ENCODE measurements around the gene PRR18. TPM values are rescaled to one million over a fixed set of nuclear protein-coding genes. Genes with fewer than 3 reads are reported as not detected.

PRR18 gene
- total and polyA plus RNA-seq, 2 donors = 0.05 to 0.09 TPM

DNA sequence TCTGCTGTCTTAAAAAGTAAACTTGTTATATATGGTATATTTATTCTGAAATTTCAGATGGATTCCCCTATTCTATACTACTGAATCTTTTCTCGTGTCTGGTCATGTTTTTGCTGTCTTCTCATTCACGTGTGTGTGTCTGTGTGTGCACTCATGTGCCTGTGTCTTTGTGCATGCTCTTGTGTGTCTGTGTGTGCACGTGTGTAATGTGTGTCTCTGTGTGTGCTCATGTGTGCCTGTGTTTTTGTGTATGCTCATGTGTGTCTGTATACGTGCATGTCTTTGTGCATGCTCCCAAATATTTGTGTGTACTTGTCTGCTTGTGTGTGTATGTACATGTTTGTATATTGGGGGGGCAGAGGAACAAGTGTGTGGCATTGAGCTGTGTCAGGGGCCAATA is 34.0 kb downstream of the PRR18 start:
- Histone ChIP-seq H3K27ac (ENCODE audit: low read depth in 1 of 2, low read length in 1 of 2) (no peak overlapping the region), H3K9me3 (ENCODE audit: control insufficient read depth in 2 of 2, insufficient read depth in 1 of 2, low read length in 1 of 2) (no peaks in the 10 kb centered on the region), H3K36me3 (ENCODE audit: control insufficient read depth in 2 of 2, insufficient read depth in 2 of 2, low read length in 1 of 2) (no peaks in the 10 kb centered on the region), H3K27me3 (ENCODE audit: control insufficient read depth in 2 of 2, insufficient read depth in 1 of 2, low read length in 1 of 2) (no peaks in the 10 kb centered on the region), H3K4me3 (ENCODE audit: low read length in 2 of 2) (no peak overlapping the region), H3K4me1 (ENCODE audit: control insufficient read depth in 2 of 2, insufficient read depth in 2 of 2, low read length in 2 of 2) (peaks cover 2 to 3% of the 10 kb centered on the region in 2 donors)
- 96% methylated on average over 4 of the region's 4 CpGs for WGBS
- no peak for DNase-seq (ENCODE audit: low read depth in 6 of 9, low spot score in 9 of 9)

DNA sequence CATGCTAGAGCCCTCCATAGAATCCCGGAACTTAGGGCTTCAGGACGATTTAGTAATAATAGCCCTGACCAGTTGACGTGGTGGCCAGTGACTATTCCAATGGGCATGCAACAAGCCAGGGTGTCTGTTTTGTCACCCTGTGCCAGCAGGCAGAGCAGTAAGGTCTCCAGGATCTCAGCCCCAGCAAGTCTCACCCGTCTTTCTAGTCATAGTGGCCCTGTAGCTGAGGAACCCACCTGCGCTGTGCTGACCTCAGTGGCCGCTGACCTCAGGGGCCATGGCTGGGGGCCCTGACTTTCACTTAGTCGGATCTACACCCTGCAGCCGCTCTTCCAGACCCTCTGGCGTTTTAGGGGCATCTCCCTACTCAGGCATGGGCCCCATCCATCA is 36.8 kb downstream of the PRR18 start:
- 95% methylated on average over 9 of the region's 9 CpGs for WGBS
- Histone ChIP-seq H3K9me3 (ENCODE audit: control insufficient read depth in 2 of 2, insufficient read depth in 1 of 2, low read length in 1 of 2) (no peaks in the 10 kb centered on the region), H3K4me3 (ENCODE audit: low read length in 2 of 2) (no peak overlapping the region), H3K27me3 (ENCODE audit: control insufficient read depth in 2 of 2, insufficient read depth in 1 of 2, low read length in 1 of 2) (peaks cover 0 to 3% of the 10 kb centered on the region in 2 donors), H3K27ac (ENCODE audit: low read depth in 1 of 2, low read length in 1 of 2) (no peak overlapping the region), H3K4me1 (ENCODE audit: control insufficient read depth in 2 of 2, insufficient read depth in 2 of 2, low read length in 2 of 2) (peaks cover 2 to 3% of the 10 kb centered on the region in 2 donors), H3K36me3 (ENCODE audit: control insufficient read depth in 2 of 2, insufficient read depth in 2 of 2, low read length in 1 of 2) (no peaks in the 10 kb centered on the region)
- DNase-seq (ENCODE audit: low read depth in 6 of 9, low spot score in 9 of 9) = no peak

DNA sequence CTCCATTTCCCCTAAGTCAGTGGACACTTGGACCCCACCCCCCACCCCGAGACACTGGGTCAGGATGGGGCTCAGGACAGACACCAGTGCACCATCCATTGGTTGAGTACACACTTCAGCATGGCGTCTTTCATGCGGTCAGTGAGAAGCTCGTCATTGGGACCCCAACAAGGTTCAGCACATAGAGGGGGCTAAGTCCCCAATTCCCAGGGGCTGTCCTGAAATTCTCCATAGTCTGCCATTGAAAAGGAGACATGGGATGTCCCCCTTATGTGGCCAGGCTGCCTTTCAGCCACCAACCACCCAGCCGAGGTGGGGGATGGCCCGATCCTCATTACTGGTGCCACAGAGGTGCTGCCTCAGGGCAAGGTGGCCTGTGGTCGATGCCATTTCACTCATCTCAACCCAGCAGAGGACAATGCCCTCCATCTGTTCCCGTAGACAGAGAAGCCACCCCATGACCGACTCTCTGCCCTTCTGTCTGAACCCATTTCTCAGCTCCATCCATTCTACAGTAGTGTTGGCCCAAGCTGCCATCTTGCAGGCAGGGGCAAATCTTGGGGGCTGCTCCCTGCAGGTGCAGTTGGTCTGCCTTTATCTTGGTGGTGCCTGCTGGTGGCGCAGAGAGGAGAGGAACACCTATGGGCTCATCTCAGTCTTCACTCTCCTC is 37.4 kb downstream of the PRR18 start:
- peaks cover 0 to 3% of the 10 kb centered on the region in 2 donors for H3K27me3 ChIP-seq (ENCODE audit: control insufficient read depth in 2 of 2, insufficient read depth in 1 of 2, low read length in 1 of 2)
- H3K36me3 ChIP-seq (ENCODE audit: control insufficient read depth in 2 of 2, insufficient read depth in 2 of 2, low read length in 1 of 2) = no peaks in the 10 kb centered on the region
- no peak overlapping the region for H3K4me3 ChIP-seq (ENCODE audit: low read length in 2 of 2)
- no peak for DNase-seq (ENCODE audit: low read depth in 6 of 9, low spot score in 9 of 9)
- WGBS = 90% methylated on average over 10 of the region's 10 CpGs
- H3K9me3 ChIP-seq (ENCODE audit: control insufficient read depth in 2 of 2, insufficient read depth in 1 of 2, low read length in 1 of 2) = no peaks in the 10 kb centered on the region
- no peak overlapping the region for H3K27ac ChIP-seq (ENCODE audit: low read depth in 1 of 2, low read length in 1 of 2)
- H3K4me1 ChIP-seq (ENCODE audit: control insufficient read depth in 2 of 2, insufficient read depth in 2 of 2, low read length in 2 of 2) = peaks cover 2 to 3% of the 10 kb centered on the region in 2 donors

DNA sequence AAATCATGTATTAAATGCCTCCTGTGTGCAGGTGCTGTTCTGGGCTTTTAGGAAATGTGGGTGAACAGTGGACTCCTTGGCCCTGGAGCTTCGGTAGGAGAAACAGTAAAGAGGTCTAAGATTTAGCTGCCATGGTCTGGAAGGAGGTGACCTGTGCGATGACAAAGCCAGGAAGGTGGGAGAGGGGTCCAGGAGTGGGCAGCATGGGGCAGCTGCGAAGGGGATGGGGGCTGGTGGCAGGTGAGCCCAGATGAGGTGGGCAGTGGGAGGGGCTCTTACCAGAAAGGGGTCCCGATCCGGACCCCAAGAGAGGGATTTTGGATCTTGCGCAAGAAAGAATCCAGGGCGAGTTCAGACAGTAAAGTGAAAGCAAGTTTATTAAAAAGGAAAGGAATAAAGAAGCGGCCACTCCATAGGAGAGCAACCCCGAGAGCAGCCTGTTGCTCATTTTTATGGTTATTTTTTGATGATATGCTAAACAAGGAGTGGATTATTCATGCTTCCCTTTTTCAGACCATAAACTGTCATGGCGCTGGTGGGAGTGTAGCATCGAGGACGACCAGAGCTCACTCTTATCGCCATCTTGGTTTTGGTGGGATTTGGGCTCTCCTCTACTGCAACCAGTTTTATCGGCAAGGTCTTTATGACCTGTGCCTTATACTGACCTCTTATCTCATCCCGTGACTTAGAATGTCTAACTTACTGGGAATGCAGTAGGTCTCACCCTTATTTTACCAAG is 38.7 kb downstream of the PRR18 start:
- Histone ChIP-seq H3K4me3 (ENCODE audit: low read length in 2 of 2) (no peak overlapping the region), H3K9me3 (ENCODE audit: control insufficient read depth in 2 of 2, insufficient read depth in 1 of 2, low read length in 1 of 2) (no peaks in the 10 kb centered on the region), H3K36me3 (ENCODE audit: control insufficient read depth in 2 of 2, insufficient read depth in 2 of 2, low read length in 1 of 2) (no peaks in the 10 kb centered on the region), H3K4me1 (ENCODE audit: control insufficient read depth in 2 of 2, insufficient read depth in 2 of 2, low read length in 2 of 2) (no peaks in the 10 kb centered on the region), H3K27ac (ENCODE audit: low read depth in 1 of 2, low read length in 1 of 2) (no peak overlapping the region), H3K27me3 (ENCODE audit: control insufficient read depth in 2 of 2, insufficient read depth in 1 of 2, low read length in 1 of 2) (peaks cover 0 to 3% of the 10 kb centered on the region in 2 donors)
- WGBS = 97% methylated on average over 15 of the region's 15 CpGs
- no peak for DNase-seq (ENCODE audit: low read depth in 6 of 9, low spot score in 9 of 9)

DNA sequence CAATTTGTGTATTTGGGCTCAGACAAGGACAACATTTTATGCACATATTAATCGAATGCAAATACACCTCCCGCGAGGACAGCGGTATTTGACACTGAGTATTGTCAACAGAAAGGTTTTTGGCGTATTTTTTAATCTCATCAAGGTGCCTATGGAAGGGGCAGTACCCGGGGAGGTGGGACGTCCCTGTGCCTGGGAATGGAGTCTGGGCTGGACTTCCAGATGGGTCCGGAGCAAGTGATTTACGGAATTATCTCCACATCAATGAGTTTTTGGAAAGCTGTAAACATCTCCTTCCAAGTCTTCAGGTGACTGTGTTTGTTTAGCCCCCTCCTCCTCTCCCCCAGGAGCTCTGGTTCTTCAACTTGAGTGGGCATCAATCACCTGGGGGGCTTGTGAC is 39.8 kb downstream of the PRR18 start:
- Histone ChIP-seq H3K4me1 (ENCODE audit: control insufficient read depth in 2 of 2, insufficient read depth in 2 of 2, low read length in 2 of 2) (no peaks in the 10 kb centered on the region), H3K36me3 (ENCODE audit: control insufficient read depth in 2 of 2, insufficient read depth in 2 of 2, low read length in 1 of 2) (no peaks in the 10 kb centered on the region), H3K27me3 (ENCODE audit: control insufficient read depth in 2 of 2, insufficient read depth in 1 of 2, low read length in 1 of 2) (peaks cover 0 to 3% of the 10 kb centered on the region in 2 donors), H3K27ac (ENCODE audit: low read depth in 1 of 2, low read length in 1 of 2) (no peak overlapping the region), H3K9me3 (ENCODE audit: control insufficient read depth in 2 of 2, insufficient read depth in 1 of 2, low read length in 1 of 2) (no peaks in the 10 kb centered on the region), H3K4me3 (ENCODE audit: low read length in 2 of 2) (no peak overlapping the region)
- no peak for DNase-seq (ENCODE audit: low read depth in 6 of 9, low spot score in 9 of 9)
- 81% methylated on average over 9 of the region's 9 CpGs for WGBS

DNA sequence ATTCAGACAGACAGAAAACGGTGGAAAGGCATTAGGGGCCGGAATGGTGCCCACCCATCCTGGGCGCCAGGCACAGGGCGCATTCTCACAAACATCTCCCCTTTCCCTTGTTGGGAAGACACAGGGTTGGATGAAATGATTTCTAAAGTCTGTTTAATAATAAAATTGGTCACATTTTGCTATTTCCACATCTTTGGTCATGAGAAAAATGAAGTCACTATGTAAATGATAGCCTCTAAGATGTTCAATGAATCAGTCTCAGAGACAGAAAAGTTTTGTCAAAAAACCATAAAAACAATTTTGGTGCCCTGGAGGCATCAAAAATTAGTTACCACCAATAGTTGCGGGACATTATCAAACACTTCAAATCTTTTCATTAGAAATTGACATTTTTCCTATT is 40.7 kb downstream of the PRR18 start:
- no peaks in the 10 kb centered on the region for H3K9me3 ChIP-seq (ENCODE audit: control insufficient read depth in 2 of 2, insufficient read depth in 1 of 2, low read length in 1 of 2)
- no peaks in the 10 kb centered on the region for H3K36me3 ChIP-seq (ENCODE audit: control insufficient read depth in 2 of 2, insufficient read depth in 2 of 2, low read length in 1 of 2)
- no peak for DNase-seq (ENCODE audit: low read depth in 6 of 9, low spot score in 9 of 9)
- H3K4me1 ChIP-seq (ENCODE audit: control insufficient read depth in 2 of 2, insufficient read depth in 2 of 2, low read length in 2 of 2) = no peaks in the 10 kb centered on the region
- H3K27ac ChIP-seq (ENCODE audit: low read depth in 1 of 2, low read length in 1 of 2) = no peak overlapping the region
- no peak overlapping the region for H3K4me3 ChIP-seq (ENCODE audit: low read length in 2 of 2)
- 99% methylated on average over 5 of the region's 5 CpGs for WGBS
- H3K27me3 ChIP-seq (ENCODE audit: control insufficient read depth in 2 of 2, insufficient read depth in 1 of 2, low read length in 1 of 2) = peaks cover 0 to 3% of the 10 kb centered on the region in 2 donors

DNA sequence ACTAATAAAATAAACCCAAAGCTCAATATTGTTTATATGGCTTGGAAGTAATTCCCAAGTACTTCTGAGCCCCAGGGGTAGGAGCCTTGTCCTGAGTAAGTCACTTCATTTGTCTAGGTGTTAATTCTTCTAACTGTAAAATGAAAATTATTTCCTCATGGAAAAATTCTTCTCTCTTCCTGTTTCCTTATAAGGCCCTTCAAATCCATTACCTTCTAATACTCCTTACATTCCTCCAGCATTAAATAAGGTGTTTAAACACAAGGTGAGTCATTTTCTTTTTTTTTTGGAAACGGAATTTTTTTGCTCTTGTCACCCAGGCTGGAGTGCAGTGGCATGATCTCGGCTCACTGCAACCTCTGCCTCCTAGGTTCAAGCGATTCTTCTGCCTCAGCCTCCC is 41.9 kb downstream of the PRR18 start:
- no peak for DNase-seq (ENCODE audit: low read depth in 6 of 9, low spot score in 9 of 9)
- H3K27me3 ChIP-seq (ENCODE audit: control insufficient read depth in 2 of 2, insufficient read depth in 1 of 2, low read length in 1 of 2) = peaks cover 0 to 3% of the 10 kb centered on the region in 2 donors
- H3K4me3 ChIP-seq (ENCODE audit: low read length in 2 of 2) = no peak overlapping the region
- WGBS = 96% methylated on average over 3 of the region's 3 CpGs
- H3K36me3 ChIP-seq (ENCODE audit: control insufficient read depth in 2 of 2, insufficient read depth in 2 of 2, low read length in 1 of 2) = no peaks in the 10 kb centered on the region
- H3K27ac ChIP-seq (ENCODE audit: low read depth in 1 of 2, low read length in 1 of 2) = no peak overlapping the region
- H3K9me3 ChIP-seq (ENCODE audit: control insufficient read depth in 2 of 2, insufficient read depth in 1 of 2, low read length in 1 of 2) = no peaks in the 10 kb centered on the region
- H3K4me1 ChIP-seq (ENCODE audit: control insufficient read depth in 2 of 2, insufficient read depth in 2 of 2, low read length in 2 of 2) = no peaks in the 10 kb centered on the region

DNA sequence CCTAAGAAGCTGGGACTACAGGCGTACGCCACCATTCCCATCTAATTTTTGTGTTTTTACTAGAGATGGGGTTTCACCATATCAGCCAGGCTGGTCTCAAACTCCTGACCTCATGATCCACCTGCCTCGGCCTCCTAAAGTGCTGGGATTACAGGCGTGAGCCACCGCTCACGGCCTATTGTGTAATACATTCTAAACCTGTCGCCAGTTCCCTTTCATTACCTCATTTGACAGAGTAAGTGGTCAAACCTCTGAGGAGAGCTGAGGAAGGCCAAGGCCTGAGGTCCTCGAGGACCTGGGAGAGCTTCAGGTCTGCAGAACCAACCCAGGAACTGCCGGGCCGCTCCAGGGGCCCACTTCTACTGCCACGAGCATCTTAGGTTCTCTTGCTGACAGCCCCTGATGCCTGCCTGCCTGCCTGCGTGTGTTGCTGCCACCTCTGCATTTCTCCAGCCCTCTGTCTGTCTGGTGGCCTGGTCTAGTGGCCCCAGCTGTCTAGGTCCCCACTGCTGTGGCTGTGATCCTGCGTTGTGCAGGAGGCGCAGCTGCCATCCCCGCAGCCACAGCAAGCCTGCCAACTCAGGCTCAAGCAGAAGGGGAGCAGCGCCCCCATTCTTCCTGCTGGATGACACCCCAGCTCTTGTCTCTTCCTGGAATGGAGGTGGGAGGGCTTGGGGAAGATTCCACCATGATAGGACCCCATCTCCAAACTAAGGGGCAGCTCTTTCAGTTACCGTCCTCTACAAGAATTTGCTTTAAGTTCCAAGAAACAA is 45.3 kb downstream of the PRR18 start:
- no peak for DNase-seq (ENCODE audit: low read depth in 6 of 9, low spot score in 9 of 9)
- H3K27ac ChIP-seq (ENCODE audit: low read depth in 1 of 2, low read length in 1 of 2) = no peak overlapping the region
- H3K9me3 ChIP-seq (ENCODE audit: control insufficient read depth in 2 of 2, insufficient read depth in 1 of 2, low read length in 1 of 2) = no peaks in the 10 kb centered on the region
- H3K4me1 ChIP-seq (ENCODE audit: control insufficient read depth in 2 of 2, insufficient read depth in 2 of 2, low read length in 2 of 2) = peaks cover 3 to 23% of the 10 kb centered on the region in 2 donors
- 89% methylated on average over 17 of the region's 17 CpGs for WGBS
- H3K4me3 ChIP-seq (ENCODE audit: low read length in 2 of 2) = no peak overlapping the region
- H3K27me3 ChIP-seq (ENCODE audit: control insufficient read depth in 2 of 2, insufficient read depth in 1 of 2, low read length in 1 of 2) = no peaks in the 10 kb centered on the region
- no peaks in the 10 kb centered on the region for H3K36me3 ChIP-seq (ENCODE audit: control insufficient read depth in 2 of 2, insufficient read depth in 2 of 2, low read length in 1 of 2)
